HG03108 (cell line): ENCODE results near the gene ZNF469.

ENCODE experiments used
- ATAC-seq: cut with Tn5 transposase; IDR thresholded peaks from one replicate; pipeline ENCODE4 v1.9.1; 2021; ENCODE audit warnings: moderate library complexity; ENCODE audit not compliant: unreplicated experiment

Gene ZNF469

DNA sequence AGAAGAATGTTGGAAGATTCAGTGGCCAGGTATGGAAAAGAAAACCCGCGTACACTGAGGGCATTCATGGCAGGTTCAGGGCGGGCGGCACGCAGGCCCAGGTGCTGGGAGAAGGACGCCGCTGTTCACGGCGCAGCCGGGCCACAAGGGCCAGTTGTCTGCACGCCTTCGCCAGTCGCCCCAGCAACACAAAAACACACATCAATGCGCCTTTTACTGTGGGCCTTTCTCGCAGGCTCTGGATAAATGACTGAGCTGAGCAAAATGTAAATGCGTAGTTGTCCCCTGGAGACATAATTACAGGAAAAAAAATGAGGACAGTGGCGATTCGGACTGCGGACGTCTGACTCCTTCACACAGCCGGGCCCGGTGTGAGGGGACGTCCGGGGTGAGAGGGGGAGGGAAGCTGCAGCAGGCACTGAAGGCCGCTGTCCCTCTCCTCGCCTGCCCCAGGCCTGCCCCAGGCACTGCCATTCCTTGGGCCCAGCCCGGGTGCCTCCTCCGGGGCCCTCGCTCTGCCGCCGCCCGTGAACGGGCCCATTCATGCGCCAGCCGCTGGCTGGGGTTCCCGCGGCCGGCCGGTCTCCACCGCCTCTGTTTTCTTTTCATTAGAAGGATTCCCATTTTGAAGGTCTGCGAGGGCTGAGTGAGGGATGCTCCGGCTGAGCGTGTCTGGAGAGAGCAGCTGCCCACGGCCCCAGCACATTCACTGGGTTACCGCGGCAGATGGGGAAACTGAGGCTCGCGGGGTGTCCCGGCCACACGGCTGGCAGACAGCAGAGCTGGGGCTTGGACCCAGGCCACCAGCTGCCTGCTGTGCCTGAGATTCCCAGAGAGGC lies 6.5 kb upstream of the ZNF469 start:
- no peak for ATAC-seq

DNA sequence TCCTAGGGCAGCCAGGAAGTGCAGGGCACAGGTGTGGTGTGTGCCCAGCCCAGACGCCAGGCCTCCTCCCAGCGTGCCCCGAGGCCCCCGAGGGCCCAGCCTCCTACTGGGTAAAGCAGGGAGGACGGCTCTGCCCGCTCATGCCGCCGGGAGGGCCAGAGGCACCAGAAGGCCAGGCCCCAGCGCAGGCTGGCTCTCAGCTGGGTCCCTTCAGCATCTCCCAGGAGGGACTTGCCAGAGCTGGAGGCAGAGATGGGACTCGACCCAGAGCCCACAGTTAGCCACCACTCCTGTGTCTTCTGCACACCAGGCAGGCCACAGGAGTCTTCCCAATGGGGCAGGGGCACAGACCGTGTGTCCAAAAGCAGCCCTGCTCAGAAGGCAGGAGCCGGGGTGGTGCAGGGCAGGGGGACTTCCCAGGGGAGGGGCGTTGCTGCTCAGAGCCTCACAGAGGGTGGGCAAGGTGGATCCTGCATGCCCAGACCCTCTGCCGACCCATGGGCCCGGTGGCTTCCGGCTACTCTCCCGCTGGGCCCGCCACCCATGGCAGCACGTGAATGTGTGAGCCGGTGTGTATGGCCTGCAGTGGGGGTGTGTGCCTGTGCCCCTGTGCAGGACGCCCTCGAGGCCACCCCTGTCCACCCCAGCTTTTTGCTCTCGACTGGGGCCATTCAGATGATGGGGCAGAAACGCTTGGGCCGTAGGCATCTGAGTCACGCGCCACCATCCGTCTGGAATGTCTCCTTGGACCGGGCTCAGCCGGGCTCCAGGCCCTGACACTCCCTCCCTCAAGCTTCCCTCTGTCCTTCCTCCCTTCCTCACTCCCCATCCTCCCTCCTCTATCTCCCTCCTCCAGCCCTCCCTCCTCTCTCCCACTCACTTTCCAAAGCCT lies 5.7 kb upstream of the ZNF469 start:
- ATAC-seq: no peak

DNA sequence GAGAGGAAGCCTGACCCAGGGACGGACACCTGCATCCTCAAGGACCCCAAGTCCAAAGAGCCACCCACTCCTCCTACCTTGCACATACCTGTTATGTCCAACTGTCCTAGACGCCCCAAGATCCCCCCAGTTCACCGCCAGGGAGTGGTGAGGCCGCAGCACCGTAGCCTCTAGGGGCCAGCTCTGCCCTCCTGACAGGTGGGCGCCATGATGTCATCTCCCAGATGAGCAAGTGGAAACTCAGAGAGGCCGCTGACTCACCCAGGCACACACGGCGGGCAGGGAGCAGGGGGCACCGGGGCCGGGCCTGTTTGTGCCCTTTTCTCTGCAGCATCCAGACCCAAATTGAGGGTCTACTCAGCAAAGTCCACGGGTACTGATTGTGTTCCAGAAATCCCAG lies 4.8 kb upstream of the ZNF469 start:
- ATAC-seq: no peak

DNA sequence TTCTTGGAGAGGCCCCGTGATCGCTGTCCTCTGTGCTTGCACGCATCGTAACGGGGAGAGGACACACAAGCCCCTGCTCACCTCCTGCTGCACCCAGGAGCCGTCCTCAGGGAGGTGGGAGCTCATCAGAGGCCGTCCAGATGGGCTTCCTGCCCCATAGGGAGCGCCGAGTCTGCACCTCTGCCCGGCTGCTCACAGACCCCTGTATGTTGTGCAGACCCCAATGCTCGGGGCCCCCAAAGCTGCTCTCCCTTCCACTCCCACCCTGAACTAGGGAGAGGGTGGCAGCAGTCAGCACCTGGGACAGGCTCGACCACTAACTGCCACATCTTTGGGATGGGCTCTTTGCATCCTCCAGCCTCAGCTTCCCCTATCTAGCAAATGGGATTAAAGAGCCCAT lies 4.4 kb upstream of the ZNF469 start:
- no peak for ATAC-seq

DNA sequence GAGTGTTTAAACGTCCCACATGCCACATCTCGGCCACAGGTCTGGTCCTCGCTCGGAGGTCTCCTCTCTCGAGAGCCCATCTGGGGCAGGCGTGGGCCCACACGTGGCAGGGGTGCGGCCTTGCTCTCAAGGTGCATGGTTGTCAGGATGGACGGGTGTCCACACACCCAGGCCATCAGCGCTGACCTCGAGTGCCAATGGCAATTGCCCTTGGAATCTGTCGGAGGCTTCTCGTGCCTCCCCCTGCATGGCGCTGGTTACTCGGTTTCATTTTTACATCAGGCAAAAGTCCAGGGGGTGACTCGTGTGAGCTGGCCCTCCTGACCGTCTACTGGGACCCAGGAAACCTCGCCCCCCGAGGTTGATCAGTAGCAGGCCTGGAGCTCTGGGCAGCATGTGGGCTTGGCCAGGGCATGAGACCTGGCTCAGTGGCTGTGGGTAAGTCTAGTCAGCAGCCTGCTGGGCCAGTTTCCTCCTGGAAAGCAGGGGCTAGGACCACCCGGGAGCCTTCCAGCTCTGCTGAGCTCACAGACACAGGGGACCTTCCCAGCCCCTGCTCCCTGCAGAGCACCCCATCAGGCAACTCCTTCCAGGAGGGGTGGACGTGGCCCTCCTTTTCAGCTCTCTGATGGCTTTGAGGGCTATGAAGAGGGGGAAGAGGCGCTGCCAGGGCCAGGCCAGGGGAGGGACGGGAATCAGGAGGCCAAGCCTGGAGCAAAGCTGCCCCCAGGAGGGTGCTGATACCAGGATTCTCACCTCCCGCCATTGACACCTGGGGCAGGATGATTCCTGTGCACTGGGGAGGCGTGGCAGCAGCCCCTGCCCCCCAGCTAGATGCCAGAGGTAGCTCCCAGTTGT lies 3.7 kb upstream of the ZNF469 start:
- no peak for ATAC-seq

DNA sequence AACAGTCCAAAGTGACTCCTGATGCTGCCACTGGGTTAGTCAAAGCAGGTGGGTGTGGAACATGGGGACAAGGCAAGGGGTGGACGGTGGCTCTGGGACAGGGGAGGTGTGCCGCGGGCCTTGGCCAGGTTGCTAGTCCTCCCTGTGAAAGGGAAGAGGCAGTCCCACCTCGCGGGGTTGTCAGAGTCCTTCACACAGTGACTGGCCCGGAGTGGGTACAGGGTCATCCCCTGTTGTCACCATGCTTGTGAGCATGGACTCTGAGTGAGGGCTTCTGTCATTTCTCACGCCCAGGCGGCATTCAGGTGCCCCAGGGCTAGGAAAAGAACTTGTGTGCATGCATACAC lies 3.1 kb upstream of the ZNF469 start:
- ATAC-seq: no peak

DNA sequence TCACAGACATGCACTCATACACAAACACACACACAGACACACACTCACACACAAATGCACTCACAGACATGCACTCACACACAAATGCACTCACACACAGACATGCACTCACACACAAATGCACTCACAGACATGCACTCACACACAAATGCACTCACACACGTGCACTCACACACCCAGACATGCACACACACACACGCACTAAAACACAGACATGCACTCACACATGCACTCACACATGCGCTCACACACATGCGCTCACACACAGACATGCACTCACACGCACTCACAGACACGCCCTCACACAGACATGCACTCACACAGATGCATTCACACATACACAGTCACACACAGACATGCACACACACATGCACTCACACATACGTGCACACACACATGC lies 2.7 kb upstream of the ZNF469 start:
- no peak for ATAC-seq

DNA sequence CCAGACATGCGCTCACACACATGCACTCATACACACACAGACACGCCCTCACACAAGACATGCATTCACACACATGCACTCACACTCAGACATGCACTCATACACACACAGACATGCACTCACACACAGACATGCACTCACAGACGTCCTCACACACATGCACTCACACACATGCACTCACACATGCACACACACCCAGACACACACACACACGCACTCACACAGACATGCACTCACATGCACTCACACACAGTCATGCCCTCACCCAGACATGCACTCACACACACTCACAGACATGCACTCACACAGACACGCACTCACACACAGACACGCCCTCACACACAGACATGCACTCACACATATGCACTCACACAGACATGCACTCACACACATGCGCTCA lies 2.1 kb upstream of the ZNF469 start:
- no peak for ATAC-seq

DNA sequence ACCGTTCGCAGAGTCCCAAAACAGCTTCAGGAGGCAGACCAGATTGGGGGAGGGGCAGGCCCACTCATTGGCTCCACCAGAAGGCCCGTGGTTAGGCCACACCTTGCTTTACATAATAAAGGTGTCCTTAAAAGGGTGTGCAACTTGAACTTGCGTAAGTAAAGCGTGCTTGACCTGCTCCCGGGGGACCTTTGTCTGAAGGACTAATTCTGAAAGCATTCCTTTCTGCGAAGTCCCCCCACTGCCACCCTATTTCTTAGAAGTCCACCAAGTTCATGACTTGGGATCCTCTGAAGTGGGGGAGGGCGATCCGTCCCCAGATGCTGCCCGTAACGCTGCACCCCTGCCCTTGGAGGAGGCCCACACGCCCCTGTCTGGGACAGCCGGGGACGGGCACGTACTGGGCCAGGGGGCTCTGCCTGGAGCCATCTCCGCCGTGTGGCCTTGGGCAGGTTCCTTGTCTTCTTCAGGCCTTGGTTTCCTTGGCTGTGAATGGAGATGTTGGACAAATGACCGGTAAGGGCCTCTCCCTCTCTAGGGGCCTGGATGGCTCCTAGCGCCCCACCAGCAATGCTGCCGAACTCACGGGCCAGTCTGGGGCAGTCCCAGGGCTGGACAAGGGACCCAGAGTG lies 823 bp upstream of the ZNF469 start:
- no peak for ATAC-seq

DNA sequence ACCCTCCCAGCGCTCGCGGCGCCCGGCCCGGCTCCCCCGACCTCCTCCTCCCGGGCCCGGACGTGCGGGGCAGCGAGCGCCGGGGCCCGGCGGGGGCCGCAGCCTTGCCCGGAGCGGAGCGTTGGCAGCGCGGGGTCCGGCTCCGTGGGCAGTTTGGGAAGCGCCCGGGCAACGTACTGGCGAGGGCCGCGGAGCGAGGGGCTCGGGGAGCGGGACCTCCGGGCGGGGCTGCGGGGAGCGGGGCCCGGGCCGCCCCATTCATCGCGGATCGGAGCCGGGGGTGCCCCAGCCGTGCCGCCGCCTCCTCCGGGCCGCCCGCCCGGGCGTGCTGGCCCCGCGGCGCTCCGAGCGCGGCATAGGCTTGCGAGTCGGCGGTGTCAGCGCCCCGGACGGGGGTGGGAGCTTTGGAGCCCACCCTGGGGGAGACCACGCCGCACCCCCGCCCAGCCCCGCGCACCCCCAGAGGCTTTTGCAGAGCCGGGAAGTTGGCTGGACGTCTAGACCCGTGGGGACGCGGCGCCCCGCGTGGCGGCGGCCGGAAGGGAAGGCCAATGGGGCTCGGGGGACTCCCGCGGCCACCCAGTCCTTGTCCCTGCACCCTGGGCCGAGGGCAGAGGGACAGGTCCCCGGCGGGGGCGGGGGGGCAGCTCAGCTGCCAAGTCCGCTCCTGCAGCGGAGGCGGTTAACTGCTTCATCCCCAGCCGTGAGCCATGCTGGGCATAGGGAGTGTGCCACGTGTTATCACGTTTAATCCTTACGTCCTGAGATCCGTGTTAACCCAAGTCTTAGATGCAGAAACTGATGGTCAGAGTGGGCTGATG lies 852 bp downstream of the ZNF469 start:
- ATAC-seq: no peak

DNA sequence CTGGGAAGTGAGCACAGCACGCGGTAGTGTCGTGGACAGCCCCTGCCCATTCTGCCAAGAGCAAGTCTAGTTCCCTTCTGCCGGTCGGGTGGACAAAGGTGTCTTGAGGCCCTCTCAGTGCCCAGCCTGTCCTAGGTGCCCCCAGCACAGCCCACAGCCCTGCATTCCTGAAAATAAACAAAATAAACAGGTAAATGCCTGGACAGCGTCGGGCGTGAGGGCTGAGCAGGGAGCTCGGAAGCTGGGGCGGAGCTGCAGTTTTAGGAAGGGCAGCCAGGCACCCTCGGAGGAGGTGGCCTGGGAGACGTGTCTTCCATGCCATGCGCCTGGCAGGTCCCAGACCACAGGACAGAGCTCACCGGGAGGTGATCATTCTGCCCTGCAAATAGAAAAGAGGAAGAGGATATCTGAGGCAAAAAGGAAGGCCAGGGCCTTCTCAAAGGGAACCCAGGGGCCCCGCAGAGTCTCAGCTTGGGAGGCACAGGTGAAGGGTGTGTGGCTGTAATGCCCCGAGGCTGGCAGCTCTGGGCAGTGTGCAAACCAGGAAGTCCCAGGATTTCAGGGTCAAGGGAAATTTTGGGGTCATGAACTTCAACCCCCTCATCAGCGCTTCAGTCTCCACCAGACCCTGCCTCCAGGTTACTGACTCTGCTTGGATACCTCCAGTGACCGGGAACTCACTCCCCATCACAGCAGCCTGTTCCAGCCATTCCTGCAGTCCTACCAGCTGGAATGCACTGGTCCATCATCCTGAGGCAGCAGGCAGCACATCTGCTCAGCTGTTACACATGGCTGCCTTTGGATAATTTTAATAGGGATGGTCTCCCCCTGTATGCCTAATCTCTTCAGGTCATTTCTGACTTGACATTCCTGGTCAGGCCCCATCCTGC lies 1.7 kb downstream of the ZNF469 start:
- ATAC-seq: no peak

DNA sequence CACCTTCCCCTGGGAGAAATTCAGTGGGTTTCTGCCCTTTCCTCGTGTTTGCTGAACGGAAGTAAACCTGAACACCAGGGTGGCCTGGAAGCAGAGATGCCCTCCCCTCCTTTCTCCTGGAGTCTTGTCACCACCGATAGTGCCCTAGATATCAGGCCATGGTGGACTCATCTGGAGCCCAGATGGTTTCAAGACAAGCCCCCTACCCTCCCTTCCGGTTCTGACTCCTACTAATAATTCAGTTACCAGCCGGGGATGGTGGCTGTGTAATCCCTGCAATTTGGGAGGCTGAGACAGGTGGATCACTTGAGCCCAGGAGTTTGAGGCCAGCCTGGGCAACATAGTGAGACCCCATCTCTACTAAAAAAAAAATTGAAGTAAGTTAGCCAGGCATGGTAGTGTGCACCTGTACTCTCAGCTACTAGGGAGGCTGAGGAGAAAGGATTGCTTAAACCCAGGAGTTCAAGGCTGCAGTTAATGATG lies 2.4 kb downstream of the ZNF469 start:
- ATAC-seq: no peak

DNA sequence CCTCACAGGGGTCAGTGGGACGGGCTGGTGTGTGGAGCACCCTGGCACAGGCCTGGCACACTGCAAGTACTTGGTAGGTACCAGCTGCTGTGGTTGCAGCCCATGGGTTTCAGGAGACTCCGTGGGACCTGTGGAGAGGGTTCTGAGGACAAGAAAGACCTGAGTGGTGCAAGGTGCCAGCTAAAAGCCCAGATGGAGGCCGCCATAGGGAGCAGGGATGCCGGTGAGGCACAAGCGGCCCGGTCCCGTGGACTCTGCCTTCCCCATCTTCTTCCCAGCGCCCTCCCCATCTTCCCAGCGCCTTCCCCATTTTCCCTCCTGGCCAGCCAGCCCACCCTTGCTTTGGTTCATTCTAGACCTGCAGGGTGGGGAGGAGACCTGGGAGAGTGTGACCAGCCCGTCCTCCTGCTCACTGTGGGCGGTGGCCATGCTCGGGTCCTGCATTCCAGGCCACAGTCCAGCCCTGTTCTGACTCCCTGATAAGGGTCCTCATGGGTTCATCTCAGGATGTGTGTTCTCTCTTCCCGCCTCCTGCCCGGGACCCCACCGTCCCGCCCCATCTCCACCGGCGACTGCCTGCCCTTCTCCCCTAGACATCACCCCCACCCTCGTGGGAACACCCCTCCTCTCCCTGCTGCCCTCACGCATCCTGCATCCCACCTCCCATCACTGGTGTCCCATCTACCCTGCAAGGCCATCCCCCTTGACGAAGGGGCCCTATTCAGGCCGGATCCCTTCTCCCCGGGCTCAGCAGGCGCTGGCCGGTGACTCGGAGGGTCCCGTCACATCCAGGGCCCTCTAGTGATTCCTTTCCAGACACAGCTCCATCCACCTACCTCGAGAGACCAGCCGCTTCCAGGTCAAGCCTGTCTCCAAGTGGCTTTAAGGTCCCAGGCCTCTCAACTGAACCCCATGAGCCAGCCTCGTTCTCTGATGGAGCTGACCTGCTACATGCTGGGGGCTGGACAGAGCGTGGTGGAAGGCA lies 3.4 kb downstream of the ZNF469 start:
- no peak for ATAC-seq

DNA sequence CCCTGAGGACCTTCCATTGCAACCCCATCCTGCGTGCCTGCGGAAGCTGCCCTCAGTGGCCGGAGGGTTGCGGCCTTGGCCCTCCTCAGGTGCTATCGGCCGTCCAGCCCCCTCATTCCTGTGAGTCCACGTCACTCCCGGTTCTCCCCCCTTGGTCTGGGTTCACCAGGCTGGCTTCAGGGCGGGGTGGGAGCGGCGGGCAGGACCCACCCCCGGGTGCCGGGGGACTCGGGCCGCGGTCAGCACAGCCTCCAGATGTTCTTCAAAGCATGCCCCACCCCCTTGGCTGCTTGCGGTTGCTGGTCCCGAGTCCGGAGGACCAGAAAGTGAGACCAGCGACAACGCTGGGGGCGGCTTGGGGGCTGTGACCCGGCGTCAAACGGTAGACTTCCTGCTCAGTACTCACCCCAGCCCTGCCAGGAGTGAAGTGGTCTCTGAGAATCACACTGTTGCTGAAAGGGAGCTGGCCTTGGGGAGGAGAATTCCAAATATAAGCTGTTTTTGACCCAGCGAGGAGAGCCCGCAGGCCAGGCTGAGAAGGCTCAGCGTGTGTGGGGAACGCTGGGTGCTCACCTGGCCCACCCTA lies 4.5 kb downstream of the ZNF469 start:
- ATAC-seq: no peak

DNA sequence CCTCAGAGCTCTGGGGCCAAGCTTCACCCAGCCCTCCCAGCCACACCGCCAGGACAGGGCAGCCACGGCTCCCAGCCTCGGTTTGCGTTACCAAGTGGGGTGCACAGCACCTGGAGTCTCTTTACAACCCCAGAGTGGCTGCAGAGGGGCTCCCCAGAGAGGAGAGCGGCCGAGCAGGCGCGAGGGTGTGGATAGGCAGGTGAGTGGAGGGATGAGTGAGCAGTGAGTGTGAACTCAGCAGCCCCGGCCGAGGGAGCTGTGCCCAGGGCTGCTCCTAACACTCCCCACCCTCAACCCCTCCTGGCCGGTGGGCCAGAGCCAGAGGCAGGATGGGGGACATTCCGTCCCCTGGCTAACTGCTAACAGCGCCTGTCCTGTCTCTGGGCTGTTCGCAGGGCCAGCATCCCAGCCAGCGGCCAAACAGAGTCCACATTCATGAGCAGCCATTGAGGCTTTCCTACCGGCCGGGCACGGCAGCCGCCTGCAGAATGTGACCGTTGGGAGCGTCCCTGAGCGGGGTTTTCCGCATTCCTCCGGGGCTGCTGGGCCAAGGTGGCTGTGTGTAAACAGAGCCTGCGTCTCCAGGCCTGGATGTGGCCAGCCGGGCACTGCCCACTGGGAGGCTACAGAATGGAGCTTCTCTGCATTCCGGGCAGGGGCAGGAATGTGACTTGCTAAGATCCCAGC lies 5.3 kb downstream of the ZNF469 start:
- ATAC-seq: no peak

DNA sequence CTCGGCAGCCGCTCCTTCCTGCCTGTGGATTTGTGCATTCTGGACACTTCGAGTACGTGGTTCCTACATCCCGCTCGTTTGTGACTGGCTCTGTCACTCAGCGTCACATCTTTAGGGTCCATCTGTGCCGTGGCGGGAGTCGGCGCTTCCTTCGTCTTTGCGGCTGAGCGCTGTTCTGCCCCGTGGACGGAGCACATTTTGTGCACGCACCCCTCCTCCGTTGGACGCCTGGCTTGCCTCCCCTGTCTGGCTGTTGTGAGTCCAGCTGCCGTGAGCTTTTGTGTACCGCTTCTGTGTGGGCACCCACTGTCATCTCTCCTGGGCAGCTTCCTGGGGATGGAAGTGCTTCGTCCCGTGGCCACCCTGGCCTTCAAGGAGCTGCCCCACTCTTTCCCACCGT lies 6.4 kb downstream of the ZNF469 start:
- no peak for ATAC-seq
